Measurements from ENCODE around the gene KCNT1. TPM values are rescaled to one million over a fixed set of nuclear protein-coding genes. Genes with fewer than 3 reads are reported as not detected.

The KCNT1 gene
- total RNA-seq (ENCODE audit: unreplicated experiment), result not detected
- long read RNA-seq, result 0 reads

DNA sequence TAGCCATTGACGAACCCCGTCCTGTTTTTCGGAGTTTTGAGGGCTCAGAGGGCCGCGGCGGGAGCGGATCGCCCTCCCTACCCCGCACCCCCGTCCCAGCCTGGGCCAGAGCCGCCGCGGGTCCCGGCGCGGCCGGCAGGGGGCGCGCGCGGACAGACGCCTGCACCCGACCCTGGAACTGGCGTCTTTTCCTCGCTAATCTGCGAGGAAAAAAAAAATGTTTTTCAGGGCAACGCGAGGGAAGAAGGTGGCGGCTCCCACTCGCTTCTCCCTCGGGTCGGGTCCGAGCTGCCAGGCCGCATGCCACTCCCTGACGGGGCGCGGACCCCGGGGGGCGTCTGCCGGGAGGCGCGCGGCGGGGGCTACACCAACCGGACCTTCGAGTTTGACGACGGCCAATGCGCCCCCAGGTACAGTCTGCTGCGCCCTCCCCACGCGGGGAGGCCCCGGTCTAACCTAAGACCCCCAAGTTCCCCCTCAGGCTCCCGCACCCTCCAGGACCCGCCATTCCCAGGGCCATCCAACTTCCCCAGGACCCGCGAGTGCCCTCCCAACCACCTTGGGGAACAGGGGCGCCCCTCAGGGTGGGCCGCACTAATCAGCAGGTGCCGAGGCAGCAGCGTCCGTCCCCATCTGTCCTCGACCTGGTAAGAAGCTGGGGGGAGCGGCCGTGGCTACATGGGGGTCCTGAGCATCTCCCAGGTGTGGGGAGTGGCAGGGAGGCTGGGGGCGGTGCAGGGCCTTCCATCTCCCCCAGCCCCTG is at the start of gene KCNT1:
KCNT1 (plus strand) TSS at position 227 of the 763 bp plus-strand sequence; CDS start at position 301, 74 bp downstream.
- TF ChIP-seq, protein P1, sequence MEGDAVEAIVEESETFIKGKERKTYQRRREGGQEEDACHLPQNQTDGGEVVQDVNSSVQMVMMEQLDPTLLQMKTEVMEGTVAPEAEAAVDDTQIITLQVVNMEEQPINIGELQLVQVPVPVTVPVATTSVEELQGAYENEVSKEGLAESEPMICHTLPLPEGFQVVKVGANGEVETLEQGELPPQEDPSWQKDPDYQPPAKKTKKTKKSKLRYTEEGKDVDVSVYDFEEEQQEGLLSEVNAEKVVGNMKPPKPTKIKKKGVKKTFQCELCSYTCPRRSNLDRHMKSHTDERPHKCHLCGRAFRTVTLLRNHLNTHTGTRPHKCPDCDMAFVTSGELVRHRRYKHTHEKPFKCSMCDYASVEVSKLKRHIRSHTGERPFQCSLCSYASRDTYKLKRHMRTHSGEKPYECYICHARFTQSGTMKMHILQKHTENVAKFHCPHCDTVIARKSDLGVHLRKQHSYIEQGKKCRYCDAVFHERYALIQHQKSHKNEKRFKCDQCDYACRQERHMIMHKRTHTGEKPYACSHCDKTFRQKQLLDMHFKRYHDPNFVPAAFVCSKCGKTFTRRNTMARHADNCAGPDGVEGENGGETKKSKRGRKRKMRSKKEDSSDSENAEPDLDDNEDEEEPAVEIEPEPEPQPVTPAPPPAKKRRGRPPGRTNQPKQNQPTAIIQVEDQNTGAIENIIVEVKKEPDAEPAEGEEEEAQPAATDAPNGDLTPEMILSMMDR (IDR thresholded peaks at IDR 0.05; ENCODE audit: unreplicated experiment), result peak; percentile 99
- Mint-ChIP-seq H3K27ac (ENCODE audit: unreplicated experiment) (no peak within 1 kb of the TSS), H3K36me3 (ENCODE audit: low read depth, unreplicated experiment) (no peaks in the 10 kb centered on the region), H3K4me1 (ENCODE audit: unreplicated experiment) (no peaks in the 10 kb centered on the region), H3K27me3 (ENCODE audit: unreplicated experiment) (peaks cover 5% of the 10 kb centered on the region), H3K9me3 (ENCODE audit: unreplicated experiment) (no peaks in the 10 kb centered on the region), H3K4me3 (ENCODE audit: unreplicated experiment) (no peak within 1 kb of the TSS)
- peak; percentile 92 for DNase-seq (ENCODE audit: low spot score)

- TF ChIP-seq, protein P1 (IDR thresholded peaks at IDR 0.05; ENCODE audit: unreplicated experiment), result no peak
- Mint-ChIP-seq H3K27me3 (ENCODE audit: unreplicated experiment) (no peaks in the 10 kb centered on the region), H3K4me3 (ENCODE audit: unreplicated experiment) (no peak overlapping the region), H3K9me3 (ENCODE audit: unreplicated experiment) (peaks cover 3% of the 10 kb centered on the region), H3K27ac (ENCODE audit: unreplicated experiment) (no peak overlapping the region), H3K4me1 (ENCODE audit: unreplicated experiment) (no peaks in the 10 kb centered on the region), H3K36me3 (ENCODE audit: low read depth, unreplicated experiment) (no peaks in the 10 kb centered on the region)
- DNase-seq (ENCODE audit: low spot score), result no peak
Measured at GRCh38 chr9:135655317-135655716, 46.7 kb upstream of the KCNT1 start.

DNA sequence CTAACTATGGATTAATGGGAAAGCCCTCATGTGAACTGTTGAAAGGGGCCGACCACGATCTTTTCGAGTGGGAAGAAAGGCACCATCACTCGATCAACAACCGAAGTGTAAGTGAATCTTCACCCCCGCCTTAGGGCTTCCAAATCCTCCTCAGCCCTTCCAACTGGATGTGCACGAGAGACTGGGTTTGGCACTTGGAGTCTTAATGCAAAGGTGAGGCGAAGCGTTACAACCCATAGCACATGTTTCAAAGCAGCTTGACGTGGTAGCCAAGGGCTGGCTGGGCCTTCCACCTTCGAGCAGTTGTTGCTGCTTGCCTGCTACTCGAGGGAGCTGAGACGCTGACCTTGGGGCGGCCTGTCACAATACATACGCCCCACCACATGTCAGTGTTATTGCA is 44.6 kb upstream of the KCNT1 start:
- H3K27me3 Mint-ChIP-seq (ENCODE audit: unreplicated experiment), result no peaks in the 10 kb centered on the region
- H3K36me3 Mint-ChIP-seq (ENCODE audit: low read depth, unreplicated experiment), result no peaks in the 10 kb centered on the region
- no peak for DNase-seq (ENCODE audit: low spot score)
- TF ChIP-seq, protein P1 (IDR thresholded peaks at IDR 0.05; ENCODE audit: unreplicated experiment), result no peak
- no peak overlapping the region for H3K4me3 Mint-ChIP-seq (ENCODE audit: unreplicated experiment)
- no peak overlapping the region for H3K27ac Mint-ChIP-seq (ENCODE audit: unreplicated experiment)
- no peaks in the 10 kb centered on the region for H3K9me3 Mint-ChIP-seq (ENCODE audit: unreplicated experiment)
- H3K4me1 Mint-ChIP-seq (ENCODE audit: unreplicated experiment), result no peaks in the 10 kb centered on the region

- Mint-ChIP-seq H3K4me3 (ENCODE audit: unreplicated experiment) (no peak overlapping the region), H3K27me3 (ENCODE audit: unreplicated experiment) (no peaks in the 10 kb centered on the region), H3K9me3 (ENCODE audit: unreplicated experiment) (no peaks in the 10 kb centered on the region), H3K4me1 (ENCODE audit: unreplicated experiment) (no peaks in the 10 kb centered on the region), H3K27ac (ENCODE audit: unreplicated experiment) (no peak overlapping the region), H3K36me3 (ENCODE audit: low read depth, unreplicated experiment) (no peaks in the 10 kb centered on the region)
- DNase-seq (ENCODE audit: low spot score), result no peak
- TF ChIP-seq, protein P1 (IDR thresholded peaks at IDR 0.05; ENCODE audit: unreplicated experiment), result no peak
Measured at GRCh38 chr9:135659252-135659651, 42.7 kb upstream of the KCNT1 start.

DNA sequence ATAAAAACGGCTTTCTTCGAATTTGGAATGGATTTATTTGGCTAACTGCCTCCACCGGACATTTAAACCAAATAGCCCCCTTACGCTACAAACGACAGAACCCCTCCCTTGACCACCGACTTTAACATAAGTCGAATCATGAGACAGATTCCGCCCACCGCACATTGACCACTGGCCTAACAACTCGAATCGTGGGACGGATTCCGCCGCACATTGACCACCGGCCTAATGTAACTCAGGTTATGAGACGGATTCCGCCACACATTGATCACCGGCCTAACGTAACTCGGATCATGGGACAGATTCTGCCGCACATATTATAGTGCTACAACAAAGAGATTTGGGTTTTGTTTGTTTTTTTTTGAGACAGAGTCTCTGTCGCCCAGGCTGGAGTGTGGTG is 41.6 kb upstream of the KCNT1 start:
- H3K4me3 Mint-ChIP-seq (ENCODE audit: unreplicated experiment), result no peak overlapping the region
- H3K36me3 Mint-ChIP-seq (ENCODE audit: low read depth, unreplicated experiment), result no peaks in the 10 kb centered on the region
- no peak overlapping the region for H3K27ac Mint-ChIP-seq (ENCODE audit: unreplicated experiment)
- no peak for DNase-seq (ENCODE audit: low spot score)
- TF ChIP-seq, protein P1 (IDR thresholded peaks at IDR 0.05; ENCODE audit: unreplicated experiment), result no peak
- H3K27me3 Mint-ChIP-seq (ENCODE audit: unreplicated experiment), result peaks cover 2% of the 10 kb centered on the region
- no peaks in the 10 kb centered on the region for H3K9me3 Mint-ChIP-seq (ENCODE audit: unreplicated experiment)
- H3K4me1 Mint-ChIP-seq (ENCODE audit: unreplicated experiment), result no peaks in the 10 kb centered on the region
